ENCODE measurements around the gene NF2. TPM values are rescaled to one million over a fixed set of nuclear protein-coding genes. Genes with fewer than 3 reads are reported as not detected.

NF2 gene
- total and polyA plus RNA-seq, 10 of the 15 experiments (the other 5 are each of a cell fraction or from before 2014, with no cell fraction given) = 2.2 to 49.8 (median 22.5) TPM

GRCh38 chr22:29578462-29579200, 24.8 kb upstream of the NF2 start:
- Histone ChIP-seq H3K27ac (ENCODE audit: control insufficient read depth, insufficient read depth) (no peak overlapping the region), H3K4me3 (no peak overlapping the region), H3K4me1 (ENCODE audit: control insufficient read depth, insufficient read depth, low read length) (peaks cover 4% of the 10 kb centered on the region; the same call in 1 of the 2 replicates), H3K9me3 (replicated peaks; ENCODE audit: control insufficient read depth, insufficient read depth, low read length) (no peaks in the 10 kb centered on the region), H3K9ac (ENCODE audit: control insufficient read depth, insufficient read depth, low read length) (no peak overlapping the region), H3K79me2 (ENCODE audit: control insufficient read depth, insufficient read depth, low read length) (peaks cover 9% of the 10 kb centered on the region), H2AFZ (ENCODE audit: control insufficient read depth, low read depth, low read length) (no peak overlapping the region), H3K27me3 (replicated peaks in 1 of 2; ENCODE audit: control insufficient read depth in 2 of 2, insufficient read depth in 2 of 2, low read length in 1 of 2) (no peaks in the 10 kb centered on the region), H3K4me2 (ENCODE audit: control insufficient read depth, insufficient read depth) (no peak overlapping the region), H3K36me3 (ENCODE audit: control insufficient read depth in 2 of 2, insufficient read depth in 2 of 2, low read length in 1 of 2) (no peaks in the 10 kb centered on the region; a peak in 1 of 4 replicates), H4K20me1 (ENCODE audit: control insufficient read depth, insufficient read depth) (no peaks in the 10 kb centered on the region)
- FAIRE-seq (no peak), DNase-seq (ENCODE audit: low read depth, low spot score) (no peak), ATAC-seq (no peak)
- ChIA-PET CTCF (no interaction called here), SMC1A (ENCODE audit: uncharacterized antibody, unreplicated experiment) (no interaction called here), POLR2A (interaction anchor here (0.6 to 0.7 kb wide), 2 partner anchors 13 to 309 kb away, joined by 3 read pairs; no protein-coding TSS in a partner anchor), RAD21 (ENCODE audit: unreplicated experiment) (no interaction called here)
- intact Hi-C loops (cut with micrococcal nuclease; ENCODE audit: unreplicated experiment) = no loop called here
- TF ChIP-seq GATAD2B (conservative IDR thresholded peaks at IDR 0.05; ENCODE audit: low read depth) = no peak
- TF ChIP-seq ZNF24 (IDR thresholded peaks at IDR 0.05) = no peak
- TF ChIP-seq RFX5 (IDR thresholded peaks at IDR 0.05; ENCODE audit: low read depth, low read length) = no peak
- TF ChIP-seq BHLHE40 (IDR thresholded peaks at IDR 0.05; ENCODE audit: borderline replicate concordance in 1 of 2, low read depth in 2 of 2, low read length in 1 of 2) = no peak
- TF ChIP-seq STAT1 (conservative IDR thresholded peaks at IDR 0.05) = no peak
- no peak for TF ChIP-seq ATF3 (IDR thresholded peaks at IDR 0.05; ENCODE audit: borderline replicate concordance, extremely low read depth, low read depth, low read length)
- TF ChIP-seq TAF1 (IDR thresholded peaks at IDR 0.05; ENCODE audit: borderline replicate concordance, low read depth, low read length) = no peak
- TF ChIP-seq SPI1 (IDR thresholded peaks at IDR 0.05; ENCODE audit: borderline replicate concordance, insufficient read depth, low read depth, low read length) = no peak
- TF ChIP-seq NFYA (IDR thresholded peaks at IDR 0.05; ENCODE audit: borderline replicate concordance, low read depth, low read length) = no peak
- TF ChIP-seq SKIL (IDR thresholded peaks at IDR 0.05; ENCODE audit: low read depth, poor library complexity, severe bottlenecking) = no peak
- TF ChIP-seq TBL1XR1 (IDR thresholded peaks at IDR 0.05; ENCODE audit: low read depth, low read length) = no peak
- TF ChIP-seq PAX5 (IDR thresholded peaks at IDR 0.05; ENCODE audit: borderline replicate concordance, low read depth, low read length) = no peak
- TF ChIP-seq BCL11A (IDR thresholded peaks at IDR 0.05; ENCODE audit: low read depth, low read length) = no peak
- no peak for TF ChIP-seq MTA3 (IDR thresholded peaks at IDR 0.05; ENCODE audit: borderline replicate concordance, low read length)
- no peak for TF ChIP-seq YBX1 (IDR thresholded peaks at IDR 0.05)
- no peak for TF ChIP-seq FOXM1 (IDR thresholded peaks at IDR 0.05; ENCODE audit: low read depth, low read length)
- no peak for TF ChIP-seq NFIC (IDR thresholded peaks at IDR 0.05; ENCODE audit: low read depth, low read length)
- TF ChIP-seq, protein P1, sequence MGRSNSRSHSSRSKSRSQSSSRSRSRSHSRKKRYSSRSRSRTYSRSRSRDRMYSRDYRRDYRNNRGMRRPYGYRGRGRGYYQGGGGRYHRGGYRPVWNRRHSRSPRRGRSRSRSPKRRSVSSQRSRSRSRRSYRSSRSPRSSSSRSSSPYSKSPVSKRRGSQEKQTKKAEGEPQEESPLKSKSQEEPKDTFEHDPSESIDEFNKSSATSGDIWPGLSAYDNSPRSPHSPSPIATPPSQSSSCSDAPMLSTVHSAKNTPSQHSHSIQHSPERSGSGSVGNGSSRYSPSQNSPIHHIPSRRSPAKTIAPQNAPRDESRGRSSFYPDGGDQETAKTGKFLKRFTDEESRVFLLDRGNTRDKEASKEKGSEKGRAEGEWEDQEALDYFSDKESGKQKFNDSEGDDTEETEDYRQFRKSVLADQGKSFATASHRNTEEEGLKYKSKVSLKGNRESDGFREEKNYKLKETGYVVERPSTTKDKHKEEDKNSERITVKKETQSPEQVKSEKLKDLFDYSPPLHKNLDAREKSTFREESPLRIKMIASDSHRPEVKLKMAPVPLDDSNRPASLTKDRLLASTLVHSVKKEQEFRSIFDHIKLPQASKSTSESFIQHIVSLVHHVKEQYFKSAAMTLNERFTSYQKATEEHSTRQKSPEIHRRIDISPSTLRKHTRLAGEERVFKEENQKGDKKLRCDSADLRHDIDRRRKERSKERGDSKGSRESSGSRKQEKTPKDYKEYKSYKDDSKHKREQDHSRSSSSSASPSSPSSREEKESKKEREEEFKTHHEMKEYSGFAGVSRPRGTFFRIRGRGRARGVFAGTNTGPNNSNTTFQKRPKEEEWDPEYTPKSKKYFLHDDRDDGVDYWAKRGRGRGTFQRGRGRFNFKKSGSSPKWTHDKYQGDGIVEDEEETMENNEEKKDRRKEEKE (IDR thresholded peaks at IDR 0.05) = no peak
- 92% methylated on average over 10 of the region's 10 CpGs for WGBS (ENCODE audit: insufficient coverage, insufficient replicate concordance, low lambda C conversion rate, missing lambda C conversion rate)
- BruUV-seq (replicated peaks) = no TSS peak
- in situ Hi-C loops (cut with MboI) = no loop called here

All from GM12878 (cell line).